Left renal cortex interstitium (tissue), 4 donors: ENCODE data around the gene RNF112. TPM values are rescaled to one million over a fixed set of nuclear protein-coding genes. Genes with fewer than 3 reads are reported as not detected.

Source experiments
- DNase-seq, 4 donors: peaks; one replicate each; pipeline ENCODE4 v3.0.0-alpha.2; 2013; ENCODE audit warnings: low read depth in 4 of 4, low spot score in 2 of 4, missing footprints in 1 of 4
- polyA plus RNA-seq, 4 donors: library from polyadenylated mRNA; unstranded; fragments of 120-200 nt; gene quantifications; one replicate each; pipeline ENCODE4 v1.2.1, GENCODE V29; 2013; ENCODE audit not compliant: insufficient read length in 4 of 4

RNF112 gene
- polyA plus RNA-seq, 4 donors: 0.96 to 1.7 (median 1.1) TPM

DNA sequence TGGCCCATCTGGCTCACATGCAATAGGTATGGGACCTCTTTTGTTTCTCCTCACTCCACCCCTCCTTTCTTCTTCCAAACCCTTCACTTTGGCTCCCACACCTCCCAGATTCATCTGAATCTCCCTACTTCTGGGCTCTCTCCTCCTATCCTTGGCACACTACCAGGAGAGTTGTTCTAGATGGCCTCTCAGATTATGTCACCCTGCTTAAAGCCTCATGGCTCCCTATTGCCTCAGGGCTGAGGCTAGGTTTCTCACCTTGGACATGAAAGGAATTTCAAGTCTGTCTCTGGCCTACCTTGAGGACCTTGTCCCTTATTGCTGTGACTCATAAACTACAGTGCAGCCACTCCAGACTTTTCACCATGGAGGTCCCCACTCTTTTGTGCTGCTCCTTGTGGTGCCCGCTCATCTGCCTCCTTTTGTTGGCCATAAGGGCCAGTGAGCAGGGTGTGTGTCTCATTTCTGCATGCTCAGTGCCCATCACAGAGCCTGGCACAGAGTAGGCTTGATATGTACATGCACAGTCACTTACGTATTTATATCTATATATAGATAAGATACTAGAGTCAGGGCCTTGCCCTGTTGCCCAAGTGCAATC lies 23.0 kb upstream of the RNF112 start:
- DNase-seq: no peak

DNA sequence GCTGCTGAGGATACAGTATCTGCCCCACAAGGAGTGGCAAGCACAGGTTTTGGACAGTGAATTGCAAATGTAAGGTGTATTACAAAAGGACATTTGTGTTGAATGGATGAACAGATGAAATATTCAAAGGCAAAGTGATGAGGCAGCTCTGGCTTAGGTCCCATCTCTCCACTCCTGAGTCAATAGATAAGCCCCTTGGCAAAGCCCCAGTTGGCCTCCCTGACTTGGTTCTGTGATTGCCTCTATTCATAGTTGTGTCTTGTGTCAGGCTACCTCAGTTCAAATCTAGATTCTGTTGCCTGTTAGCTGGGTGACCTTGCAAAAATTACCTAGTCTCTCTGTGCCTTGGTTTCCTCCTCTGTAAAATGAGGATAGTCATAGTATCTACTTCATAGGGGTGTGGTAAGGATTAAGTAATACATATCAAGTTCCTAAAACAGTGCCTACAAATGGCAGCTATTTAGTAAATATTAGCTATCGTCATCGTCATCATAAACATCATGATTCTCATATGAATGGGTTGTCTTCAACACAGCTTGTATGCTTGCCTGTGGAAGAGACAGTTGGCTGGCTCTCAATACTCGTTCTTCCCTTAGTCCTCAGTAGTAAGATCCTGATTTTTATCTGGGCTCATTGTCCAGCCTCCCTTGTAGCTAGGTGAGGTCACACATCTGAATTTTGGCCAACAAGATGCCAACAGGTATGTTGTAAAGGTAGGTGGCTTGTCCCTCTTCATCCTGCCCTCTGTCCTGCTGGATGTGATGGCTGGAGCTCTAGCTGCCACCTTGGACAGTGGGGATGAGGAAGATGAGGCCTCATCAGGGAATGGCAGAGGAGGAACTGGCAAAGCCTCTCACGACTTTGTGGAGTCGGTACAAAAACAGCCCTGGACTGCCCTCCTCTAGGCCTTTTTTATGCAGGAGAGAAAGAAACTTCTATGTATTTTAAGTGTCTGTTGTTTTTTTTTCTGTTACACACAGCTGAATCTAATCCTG lies 21.9 kb upstream of the RNF112 start:
- no peak for DNase-seq

DNA sequence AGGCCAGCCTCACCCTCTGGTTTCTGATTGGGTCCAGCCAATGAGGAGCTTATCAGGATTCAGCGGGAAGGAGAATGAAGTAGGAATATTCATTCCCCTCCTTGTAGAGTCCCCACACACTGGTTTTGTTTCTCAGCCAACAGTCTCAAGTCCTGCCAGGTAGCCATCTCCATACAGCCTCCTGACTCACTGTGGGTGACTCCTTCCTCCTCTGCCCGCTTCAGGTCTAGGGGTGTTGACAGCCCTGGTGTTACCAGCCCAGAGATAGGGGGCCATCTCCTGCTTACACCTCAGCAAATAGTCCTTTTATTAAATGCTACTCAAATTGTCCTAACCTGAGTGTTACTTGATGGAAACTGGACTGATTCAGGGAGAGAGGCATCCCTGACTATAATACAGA lies 20.1 kb upstream of the RNF112 start:
- no peak for DNase-seq

DNA sequence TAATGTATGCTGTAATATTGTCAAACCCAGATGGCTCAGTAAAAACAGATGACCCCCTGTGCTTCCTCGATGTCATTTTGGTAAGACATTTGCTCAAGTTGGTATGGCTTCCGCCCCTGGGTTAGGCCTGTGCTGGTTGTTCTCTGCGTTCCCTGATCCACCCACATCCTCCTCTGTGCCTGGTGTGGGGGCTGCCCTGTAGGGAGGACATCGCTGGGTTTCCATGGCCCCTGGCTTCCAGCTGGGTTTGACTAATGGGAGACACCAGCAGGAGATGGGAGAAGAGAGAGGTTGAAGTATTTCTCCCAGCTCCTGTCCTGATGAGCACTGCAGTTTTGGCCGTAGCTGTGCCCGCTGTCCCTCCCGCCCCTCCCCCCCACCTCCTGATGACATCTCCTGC lies 19.6 kb upstream of the RNF112 start:
- DNase-seq: no peak

DNA sequence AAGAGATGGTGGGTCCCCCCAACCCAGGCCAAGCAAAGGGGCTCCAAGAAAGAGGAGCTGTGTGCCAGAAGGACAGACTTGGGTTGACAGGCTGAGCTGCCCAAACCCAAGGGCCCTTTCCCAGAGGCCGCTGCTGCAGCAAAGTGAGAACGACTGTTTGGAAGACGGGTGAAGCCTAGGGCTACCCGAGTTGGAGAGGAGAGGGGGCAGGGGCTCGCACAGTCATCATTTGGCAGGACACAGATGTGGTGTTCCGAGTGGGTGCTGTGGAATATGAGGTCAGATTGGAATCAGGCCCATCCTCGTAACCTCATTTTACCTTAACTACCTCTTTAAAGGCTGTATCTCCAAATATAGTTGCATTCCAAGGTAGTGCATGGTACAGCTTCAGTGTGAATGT lies 18.7 kb upstream of the RNF112 start:
- DNase-seq: no peak

DNA sequence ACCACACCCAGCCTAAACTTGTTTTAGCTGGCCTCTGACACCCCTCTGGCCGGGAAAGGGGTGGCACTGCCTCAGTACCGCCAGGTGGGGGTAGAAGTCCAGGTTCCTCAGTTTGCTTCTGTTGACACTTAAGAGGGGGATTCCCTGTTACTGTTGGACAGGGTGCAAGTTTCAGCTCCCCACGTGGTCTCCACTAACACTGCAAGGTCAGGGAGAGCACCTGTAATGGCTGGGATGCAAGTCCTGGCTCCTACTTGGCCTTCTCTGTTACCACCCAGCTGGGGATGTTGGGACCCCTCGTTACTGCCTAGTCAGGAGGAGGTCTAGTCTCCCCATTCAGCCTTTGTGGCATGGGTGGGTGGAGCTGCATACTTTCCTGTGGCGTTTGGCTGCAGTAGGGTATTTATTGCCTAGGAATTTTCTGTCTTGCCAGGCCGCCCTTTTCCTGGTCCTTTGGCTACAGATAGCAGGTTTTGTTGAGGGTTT lies 13.4 kb upstream of the RNF112 start:
- no peak for DNase-seq

DNA sequence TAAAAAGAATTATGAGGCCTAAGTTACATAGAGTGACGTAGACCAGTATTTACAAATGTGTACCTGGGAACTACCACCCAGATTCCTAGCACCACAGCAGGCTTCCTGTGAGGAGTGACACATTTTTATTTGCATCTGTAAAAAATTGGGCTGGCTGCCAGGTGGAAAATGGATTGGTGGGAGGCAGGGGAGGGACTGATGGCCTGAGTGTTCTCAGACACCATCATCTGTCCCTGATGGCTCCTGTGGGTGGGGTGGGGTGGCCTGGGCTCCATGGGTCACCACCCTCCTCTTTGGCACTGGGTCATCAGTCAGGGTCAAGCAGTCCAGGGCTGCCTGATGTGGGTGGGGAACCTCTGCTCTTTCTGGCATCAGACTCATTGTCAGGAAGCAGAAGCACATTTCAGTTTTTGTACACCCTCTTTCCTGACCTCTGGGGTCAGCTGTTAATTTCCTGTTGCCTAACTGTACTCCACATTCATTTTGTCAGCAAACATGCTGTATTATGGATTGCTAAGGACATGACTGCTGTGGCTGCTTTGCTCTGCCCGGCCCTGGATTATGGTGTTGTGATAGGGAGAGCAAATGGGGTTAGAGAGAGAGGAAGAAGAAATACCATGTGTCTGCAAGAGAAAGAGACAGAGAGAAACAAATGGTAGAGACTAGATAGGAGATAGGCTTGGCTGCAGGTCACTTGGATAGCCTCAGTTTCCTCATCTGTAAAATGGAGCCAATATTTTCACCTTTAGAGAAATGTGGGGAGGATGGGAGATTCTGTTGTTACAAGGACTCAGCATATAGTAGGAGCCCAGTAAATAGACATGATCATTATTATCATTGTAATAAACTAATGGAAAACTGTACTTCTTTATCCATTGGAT lies 12.5 kb upstream of the RNF112 start:
- DNase-seq: no peak

DNA sequence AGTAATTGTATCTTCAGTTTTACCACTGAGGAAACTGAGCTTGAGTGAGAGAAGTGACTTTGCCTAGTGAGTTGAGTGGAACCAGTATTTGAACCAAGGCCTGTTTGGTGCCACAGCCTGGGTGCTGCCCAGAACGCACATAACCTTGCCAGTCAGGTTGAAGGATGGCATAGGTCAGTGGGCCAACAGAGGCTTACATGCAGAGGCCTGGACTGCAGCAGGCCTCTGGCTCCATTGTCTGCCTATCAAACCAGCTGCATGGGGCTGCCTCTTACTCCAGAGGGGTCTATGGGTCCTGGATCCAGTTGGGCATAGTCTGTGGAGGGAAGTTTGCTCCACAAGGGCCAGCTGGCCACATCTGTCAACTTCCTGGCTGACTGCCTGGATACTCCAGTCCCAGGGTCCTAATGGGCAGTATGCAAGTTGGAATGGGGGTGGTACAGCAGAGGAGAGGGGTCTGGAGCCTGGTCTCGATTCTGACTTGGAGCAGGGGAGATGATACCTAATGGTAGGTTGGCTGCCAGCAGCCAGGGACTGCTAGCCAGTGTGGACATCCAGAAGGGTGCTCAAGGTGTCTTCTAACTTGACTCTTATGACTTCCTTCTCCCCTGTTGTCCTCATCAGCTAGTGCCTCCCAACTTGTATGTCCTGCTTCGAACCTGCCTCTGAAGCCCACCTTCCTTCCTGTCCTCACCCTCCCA lies 11.1 kb upstream of the RNF112 start:
- DNase-seq: no peak

DNA sequence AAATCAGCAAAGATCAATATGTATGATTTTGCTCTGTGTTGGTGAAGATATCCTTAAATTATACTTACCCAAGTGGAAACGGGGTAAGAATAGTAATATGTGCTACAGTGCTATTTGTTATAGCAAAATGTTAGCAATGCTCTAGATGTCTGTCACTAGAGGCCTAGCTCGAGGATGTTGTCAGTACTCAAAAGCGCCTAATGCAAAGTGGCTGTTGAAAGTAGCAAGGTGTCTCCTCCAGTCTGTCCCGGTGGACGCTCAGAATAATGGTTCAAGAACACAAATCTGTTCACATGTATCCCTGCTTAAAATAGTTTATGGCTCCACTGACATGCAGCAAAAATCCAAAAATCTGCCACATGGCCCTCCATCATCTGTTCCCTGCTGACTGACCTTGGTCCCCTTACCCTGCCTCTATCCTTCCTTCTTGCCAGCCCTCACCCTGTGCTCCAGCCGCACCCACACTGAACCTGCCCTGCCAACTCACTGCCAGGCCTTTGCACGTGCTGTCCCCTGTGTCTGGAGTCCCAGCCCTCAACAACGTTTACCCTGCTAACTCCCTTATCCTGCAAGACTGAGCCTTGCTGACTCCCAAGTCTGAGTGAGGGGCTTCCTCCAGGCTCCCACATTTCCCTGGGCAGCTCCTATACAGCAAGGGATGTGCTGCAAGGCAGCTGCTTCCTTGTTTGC lies 9.6 kb upstream of the RNF112 start:
- DNase-seq: no peak

DNA sequence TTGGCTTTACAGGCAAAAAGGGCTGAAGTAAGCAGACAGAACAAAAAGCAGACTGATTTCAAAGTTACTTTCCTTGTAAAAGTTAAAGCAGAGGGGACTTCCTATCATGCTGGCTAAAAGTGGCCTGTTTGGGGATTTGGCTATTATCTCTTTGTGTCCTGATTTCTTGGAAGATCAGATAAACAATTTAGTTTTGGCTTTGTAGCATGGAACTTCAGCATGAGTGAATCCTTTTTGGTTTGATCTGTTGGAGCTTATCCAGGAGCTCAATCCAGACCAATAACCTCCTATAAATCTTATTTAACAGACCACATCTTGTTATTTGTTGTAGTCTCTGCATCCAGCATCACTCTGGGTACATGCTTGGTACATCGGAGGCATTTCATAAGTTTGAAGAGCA lies 8.9 kb upstream of the RNF112 start:
- DNase-seq: no peak

DNA sequence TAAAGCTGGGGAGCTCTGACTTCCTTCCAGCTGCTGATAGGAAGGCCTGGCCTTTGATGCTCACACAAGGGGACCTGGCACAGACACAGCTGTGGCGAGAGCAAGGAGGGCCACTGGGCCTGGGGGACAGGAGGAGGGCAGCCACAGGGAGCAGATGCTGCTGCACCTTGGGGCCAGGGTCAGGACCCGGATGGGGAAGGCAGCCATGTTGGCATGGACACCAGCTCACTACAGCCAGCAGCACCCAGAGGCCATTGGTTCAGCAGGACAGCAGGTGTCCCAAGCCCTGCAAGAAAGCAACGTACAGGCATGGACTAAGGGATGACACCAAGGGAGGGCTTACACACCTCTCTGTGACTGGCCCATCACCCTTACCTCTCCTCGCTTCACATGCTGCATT lies 8.0 kb upstream of the RNF112 start:
- no peak for DNase-seq

DNA sequence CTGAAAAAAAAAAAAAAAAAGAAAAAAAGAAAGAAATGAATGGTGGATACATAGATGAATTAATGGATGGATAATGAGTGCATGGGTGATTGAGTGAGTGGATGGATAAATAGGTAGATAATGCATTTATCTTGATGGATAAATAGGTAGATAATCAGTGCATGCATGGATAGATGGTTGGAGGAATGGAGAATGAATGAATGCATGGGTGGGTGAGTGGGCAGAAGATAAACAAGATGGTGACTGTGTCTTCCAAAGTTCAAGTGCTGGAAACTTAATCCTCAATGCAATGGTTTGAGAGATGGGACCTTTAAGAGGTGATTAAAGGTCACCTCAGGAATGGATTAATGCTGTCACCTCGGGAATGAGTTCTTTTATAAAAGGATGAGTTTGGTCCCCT lies 6.8 kb upstream of the RNF112 start:
- DNase-seq: no peak

DNA sequence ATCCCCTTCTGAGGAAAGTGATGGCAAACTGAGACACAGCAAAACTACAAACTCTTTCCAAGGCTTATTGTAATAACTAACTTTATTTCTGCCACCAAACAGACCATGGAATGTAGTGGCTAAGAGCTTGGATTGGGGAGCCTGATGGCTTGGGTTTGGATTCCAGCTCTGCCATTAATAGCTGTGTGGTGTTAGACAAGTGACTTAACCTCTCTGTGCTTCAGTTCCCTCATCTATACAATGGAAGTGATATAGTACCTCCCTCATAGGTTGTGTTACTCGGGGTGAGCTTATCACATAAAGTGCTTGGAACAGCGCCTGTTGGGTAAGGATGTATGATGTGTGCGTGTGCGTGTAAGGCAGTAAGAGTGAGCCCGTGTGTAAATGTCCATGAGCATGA lies 5.9 kb upstream of the RNF112 start:
- DNase-seq: no peak

DNA sequence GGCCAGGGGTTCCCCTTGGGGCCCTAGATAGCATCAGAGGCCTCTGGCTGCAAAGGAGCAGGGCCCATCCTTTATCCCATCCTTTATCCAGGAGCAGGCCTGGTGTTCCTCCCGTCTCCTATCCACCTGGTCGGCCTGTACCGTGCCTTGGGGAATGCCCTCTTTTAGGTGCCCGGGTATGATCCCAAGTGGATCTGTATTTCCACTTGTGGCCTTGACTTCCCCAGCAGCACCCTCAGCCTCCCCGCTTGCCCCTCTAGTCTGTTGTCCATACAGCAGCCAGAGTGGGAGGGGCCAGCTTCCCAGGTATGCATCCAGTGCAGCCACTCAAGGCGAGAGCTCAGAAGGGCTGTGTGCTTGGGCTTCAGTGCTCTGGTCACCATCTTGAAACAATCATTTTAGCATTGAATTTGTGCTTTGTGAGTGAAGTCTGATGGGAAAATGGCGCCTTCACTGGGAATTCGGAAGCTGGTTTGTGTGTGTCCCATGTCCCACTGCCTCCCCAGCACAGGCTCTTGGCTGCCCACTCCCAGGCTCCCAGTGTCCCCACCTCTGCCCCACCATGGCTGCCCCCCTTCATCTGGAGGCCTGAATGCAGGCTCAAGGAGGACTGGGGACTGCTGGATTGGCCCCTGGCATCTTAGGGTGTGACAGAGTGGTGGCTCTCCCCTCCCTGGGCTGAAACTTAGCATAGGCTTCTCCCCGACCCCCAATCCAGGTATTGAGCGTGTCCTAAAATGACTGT lies 3.3 kb upstream of the RNF112 start:
- no peak for DNase-seq

DNA sequence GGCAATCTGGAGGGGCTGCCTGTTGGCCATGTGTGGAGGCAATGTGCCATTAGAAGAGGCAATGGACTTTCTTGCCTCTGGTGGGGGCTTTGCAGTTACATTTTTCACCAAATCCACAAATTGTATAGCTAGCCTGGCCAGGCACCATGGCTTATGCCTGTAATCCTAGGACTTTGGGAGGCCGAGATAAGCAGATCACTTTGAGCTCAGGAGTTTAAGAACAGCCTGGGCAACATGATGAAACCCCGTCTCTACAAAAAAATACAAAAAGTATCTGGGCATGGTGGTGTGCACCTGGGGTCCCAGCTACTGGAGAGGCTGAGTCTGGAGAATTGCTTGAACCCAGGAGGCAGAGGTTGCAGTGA lies 2.7 kb upstream of the RNF112 start:
- DNase-seq: no peak

DNA sequence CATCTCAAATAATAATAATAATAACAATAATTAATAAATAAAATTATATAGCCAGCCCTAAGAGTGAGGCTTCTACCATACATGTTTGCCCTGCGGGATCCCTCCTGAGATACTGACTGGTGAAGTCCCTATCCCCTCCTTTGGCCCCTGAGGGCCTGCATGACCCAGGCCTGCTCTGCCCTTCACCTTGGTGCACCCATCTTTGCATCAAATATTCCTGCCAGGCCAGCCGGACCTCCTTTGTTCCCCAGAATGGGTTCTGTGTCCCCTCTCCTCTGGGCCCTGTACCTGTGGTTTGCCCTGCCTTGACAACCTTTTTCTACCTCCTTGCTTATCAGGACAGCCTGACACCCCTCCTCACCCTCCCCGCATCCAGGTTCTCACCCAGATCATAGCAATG lies 2.0 kb upstream of the RNF112 start:
- DNase-seq: no peak

DNA sequence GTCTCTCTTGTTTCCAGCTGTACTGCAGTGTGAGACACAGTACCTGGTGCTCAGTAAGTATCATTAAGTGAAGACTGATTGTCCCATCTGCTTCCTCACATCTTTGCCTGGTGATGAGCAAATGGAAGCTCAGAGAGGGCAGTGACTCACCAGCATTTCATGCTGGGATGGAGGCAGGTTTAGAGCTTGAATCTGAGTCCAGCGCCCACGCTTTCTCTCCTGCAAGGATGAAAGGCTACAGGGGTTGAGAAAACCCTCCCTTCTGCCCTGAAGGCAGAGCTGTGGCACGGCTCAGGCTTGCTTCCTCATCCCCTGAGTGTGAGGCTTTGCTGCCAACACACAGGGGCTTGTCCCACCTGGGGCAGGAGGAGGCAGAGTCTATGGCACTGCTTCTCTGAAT lies 1.5 kb upstream of the RNF112 start:
- no peak for DNase-seq

DNA sequence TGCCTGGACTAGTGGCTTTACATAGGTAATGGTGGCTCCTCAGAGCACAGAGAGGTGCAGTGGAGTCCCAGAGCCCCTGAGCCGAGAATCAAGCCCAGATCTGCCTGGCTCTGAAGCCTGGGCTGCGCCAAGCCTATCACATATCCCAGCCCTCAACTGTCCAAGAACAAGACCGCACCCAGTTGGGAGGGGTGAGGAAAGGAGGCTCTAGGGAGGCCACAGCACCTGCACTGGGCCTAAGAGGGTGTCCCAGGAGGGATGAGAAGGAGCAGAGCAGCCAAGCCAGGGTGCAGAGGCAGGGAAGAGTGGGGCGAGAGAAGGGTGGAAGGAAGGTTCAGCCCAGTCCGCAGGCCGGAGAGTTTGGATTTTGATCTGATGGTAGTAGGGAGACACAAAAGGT lies 941 bp upstream of the RNF112 start:
- no peak for DNase-seq

DNA sequence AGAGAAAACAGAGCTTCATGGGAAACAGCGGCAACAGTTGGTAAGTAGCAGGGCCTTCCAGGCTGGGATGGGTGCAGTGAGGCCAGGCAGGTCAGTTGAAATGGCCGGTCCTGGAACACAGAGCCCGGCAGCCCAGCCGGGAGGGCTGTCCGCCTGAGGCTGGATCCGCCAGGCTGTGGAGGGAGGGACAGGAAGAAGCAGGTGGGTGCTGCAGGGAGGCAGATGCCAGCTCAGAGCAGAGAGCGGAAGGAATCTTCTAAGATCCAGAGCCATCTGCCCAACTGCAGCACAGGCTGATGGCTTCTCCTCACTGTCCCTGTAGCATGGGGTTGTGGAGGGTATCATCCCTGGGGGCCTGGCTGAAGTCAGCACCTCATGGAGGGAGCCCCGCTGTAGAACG lies 599 bp downstream of the RNF112 start:
- no peak for DNase-seq
